GM12891 (cell line): ENCODE data around the gene ESRRB.

Experiments used
- POLR2AphosphoS5 ChIP-seq: IDR thresholded peaks from 2 replicates; pipeline ENCODE4 v1.6.1; 2011; ENCODE audit warnings: low read depth, low read length, control low read depth
- POU2F2 ChIP-seq: IDR thresholded peaks from 2 replicates; pipeline ENCODE4 v1.6.1; 2011; ENCODE audit warnings: low read depth, mild to moderate bottlenecking, control low read depth, low read length, moderate library complexity
- SPI1 ChIP-seq: IDR thresholded peaks from 2 replicates; pipeline ENCODE4 v1.6.1; 2011; ENCODE audit warnings: low read depth, low read length, control low read depth
- TAF1 ChIP-seq: IDR thresholded peaks from 2 replicates; pipeline ENCODE4 v1.6.1; 2011; ENCODE audit warnings: low read depth, low read length, control low read depth

GRCh38 chr14:76371066-76371465 is 4.9 kb upstream of the ESRRB start:
- no peak for TF ChIP-seq POU2F2
- TF ChIP-seq TAF1: no peak
- no peak for TF ChIP-seq POLR2AphosphoS5
- TF ChIP-seq SPI1: no peak
